ENCODE data around the gene SELENOS.

SELENOS gene

DNA sequence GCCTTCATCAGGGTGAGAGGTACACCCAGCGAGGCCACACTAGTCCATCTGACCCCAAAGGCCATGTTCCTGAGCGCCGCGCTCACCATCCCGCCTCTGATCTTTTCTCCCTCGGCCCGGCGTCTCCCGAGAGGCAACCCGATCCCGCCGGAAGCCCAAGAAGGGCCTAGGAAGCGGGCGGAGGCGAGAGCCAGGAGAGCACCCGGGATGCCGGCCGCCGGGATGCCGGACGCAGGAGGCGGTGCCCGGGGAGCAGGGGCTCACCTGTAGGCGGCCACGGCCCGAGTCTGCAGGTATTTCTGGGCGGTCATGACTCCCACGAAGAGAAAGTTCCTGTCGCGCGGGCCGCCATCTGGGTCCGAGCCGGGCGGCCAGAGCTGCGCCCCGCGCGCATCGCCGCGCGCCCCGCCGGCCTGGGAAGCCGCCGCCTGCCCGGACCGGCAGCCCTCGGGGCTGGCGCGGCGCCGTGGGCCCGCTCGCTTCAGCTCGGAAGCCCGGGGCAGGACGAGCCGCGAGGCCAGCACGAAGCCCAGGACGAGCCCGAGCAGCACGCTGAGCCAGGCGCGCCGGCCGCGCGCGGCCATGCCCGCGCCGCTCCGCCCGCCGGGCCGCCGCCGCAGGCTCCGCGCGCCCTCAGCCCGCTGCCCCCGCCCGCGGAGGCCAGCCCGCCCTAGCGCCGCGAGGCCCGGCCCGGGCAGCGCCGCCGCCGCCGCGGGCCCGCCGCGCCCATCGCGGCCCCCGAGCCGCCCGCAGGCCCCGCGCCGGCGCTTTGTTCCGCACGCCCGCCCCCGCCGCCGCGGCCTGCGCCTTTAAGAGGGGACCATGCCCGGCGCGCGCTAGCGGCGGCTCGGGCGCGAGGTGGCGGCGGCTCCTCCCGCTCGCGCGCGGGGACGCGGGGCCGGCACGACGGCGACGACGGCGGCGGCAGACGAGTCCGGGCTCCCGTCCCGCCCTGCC lies 26.1 kb downstream of the SELENOS start:
- DNase-seq = peak; percentile 84

- peak; percentile 40 for DNase-seq
Measured at GRCh38 chr15:101250341-101250831, 26.9 kb downstream of the SELENOS start.

DNA sequence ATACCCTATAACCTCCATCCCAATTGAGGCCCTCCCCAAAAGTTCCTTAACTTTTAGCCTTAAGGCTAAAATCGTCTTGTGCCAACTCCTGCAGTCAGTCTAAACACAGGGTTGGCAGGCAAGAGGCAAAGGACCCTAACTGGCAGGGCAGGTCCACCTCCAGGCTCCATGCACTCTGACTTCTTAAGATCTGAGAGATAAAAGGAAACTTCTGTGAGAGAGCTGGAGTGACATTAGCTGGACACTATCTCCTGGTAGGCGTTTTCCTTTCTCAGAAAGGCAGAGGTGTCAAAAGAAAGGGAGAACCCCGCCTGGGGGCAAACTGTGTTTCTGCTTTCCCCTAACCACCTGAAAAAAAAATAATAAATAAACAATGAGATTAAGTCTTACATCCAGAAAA lies 29.0 kb downstream of the SELENOS start:
- DNase-seq = no peak

DNA sequence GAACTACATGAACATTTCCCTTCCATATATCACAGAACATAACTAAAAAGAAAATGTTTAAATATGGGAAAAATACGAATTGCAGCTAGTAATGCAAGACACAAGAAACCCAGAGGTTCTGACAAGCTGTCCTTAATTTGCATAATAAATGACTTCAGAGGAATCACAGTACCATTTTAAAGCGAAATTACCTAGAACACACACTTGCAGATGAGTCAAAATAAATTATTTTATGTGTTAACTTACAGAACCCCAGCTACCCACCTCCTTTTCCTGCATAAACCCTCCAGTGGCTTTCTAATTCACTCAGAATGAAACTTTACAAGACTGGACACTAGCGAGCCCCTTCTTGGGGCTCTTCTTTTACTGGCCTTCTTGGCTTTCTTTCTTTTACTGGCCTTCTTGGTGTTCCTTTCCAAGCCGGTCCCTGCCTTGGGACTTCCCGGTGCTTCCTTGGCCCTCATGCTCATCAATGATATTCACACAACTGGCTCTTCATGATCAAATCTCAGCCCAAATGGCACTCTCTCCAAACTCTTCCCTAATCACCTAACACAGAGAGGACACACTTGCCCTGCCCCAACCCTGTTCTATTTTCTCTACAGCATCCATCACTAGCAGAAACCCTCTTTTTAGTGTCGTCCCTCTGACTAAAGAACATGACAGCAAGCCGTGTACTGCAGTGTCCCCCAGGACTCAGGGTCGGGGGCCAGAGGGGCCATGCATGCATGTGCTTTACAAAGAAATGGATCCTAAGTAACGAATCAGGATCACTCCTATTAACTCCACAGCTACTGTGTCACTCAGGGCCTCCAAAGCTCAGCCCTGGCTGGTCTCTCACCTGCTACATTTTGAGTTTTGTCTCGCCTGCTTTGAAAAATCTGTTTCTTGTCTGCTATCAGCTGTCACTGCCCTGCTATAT lies 30.2 kb downstream of the SELENOS start:
- DNase-seq = no peak

- DNase-seq = no peak
Measured at GRCh38 chr15:101246391-101246790, 30.9 kb downstream of the SELENOS start.

- DNase-seq = no peak
Measured at GRCh38 chr15:101244889-101245668, 32.2 kb downstream of the SELENOS start.

- no peak for DNase-seq
Measured at GRCh38 chr15:101244036-101244781, 33.1 kb downstream of the SELENOS start.

DNA sequence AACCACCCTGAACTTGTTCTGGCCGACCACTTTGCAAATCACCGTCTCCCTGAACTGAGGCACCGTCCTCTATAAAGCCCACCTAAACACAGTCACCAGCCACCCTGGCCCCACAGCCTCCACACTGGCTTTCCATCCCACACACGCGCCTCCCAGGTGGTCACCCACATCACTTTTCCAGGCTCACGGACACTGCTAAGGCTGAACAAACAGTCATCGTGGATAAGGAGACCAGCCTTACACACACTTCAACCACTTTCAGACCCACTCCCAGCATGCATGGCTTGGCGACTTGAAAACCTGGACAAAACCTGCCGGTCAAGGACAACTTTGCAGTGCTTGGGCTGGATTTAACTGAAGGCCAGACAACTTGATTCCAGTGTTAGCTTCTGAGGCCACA lies 33.9 kb downstream of the SELENOS start:
- DNase-seq = no peak

DNA sequence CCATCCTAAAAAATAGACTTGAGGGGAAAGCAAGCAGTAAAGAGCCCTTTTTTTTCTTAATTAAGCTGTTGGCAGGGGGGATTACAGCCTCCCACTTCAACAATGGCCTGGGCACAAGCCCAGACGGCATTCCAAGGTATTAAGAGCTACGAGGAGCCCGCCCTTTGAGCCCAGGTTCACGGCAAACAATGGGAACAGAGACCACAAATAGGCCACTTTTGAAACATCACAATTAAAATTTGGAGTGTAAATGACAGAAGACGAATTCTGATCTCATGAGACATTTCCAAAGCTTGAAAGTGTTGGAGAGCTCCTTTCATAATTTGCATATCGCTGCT lies 34.3 kb downstream of the SELENOS start:
- no peak for DNase-seq

- no peak for DNase-seq
Measured at GRCh38 chr15:101242160-101242998, 34.9 kb downstream of the SELENOS start.

GRCh38 chr15:101240358-101240757 lies 36.9 kb downstream of the SELENOS start:
- DNase-seq = no peak

GRCh38 chr15:101239724-101240136 lies 37.6 kb downstream of the SELENOS start:
- DNase-seq = no peak

DNA sequence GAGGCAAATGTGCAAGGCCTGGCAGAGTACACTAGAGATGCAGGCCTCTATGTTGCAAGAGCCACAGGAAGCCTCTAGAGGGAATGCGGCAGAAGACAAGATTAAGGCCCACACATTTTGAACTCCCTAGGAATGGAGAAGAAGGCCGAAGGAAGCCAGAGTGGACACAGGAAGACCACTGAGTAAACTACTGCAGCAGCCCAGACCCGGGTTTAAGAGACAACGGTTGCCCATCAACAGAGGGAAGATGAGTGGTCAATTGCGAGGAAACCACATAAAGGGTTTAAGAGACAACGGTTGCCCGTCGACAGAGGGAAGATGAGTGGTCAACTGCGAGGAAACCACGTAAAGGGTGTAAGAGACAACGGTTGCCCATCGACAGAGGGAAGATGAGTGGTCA lies 40.0 kb downstream of the SELENOS start:
- no peak for DNase-seq

DNA sequence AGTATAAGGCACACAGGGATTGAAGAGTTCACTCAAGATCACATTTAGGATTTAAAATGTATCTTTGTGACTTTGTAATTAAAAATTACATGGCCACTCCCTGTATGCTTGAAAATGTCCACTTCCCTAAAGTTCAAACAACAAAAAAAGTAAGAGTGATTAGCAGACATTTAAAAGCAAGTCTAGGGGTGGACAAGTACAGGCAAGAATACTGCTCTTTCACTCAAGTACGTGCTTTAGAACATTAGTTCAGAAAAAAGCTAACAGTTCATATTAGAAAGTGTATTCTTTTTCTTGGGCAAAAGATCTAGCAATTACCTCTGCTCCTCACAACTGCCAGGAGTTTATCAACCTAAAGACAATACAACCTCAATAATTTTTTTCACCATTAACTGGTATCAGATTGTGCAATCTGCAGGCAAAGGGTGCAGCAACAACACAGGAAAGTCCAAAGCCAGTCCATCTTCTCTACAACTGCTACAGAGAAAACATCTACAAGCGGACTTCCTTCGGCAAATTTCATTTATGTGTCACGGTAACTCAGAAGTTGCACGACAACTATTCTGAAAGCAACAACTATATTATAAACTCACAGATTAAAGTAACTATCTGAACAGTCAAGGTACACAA lies 43.5 kb downstream of the SELENOS start:
- no peak for DNase-seq

DNA sequence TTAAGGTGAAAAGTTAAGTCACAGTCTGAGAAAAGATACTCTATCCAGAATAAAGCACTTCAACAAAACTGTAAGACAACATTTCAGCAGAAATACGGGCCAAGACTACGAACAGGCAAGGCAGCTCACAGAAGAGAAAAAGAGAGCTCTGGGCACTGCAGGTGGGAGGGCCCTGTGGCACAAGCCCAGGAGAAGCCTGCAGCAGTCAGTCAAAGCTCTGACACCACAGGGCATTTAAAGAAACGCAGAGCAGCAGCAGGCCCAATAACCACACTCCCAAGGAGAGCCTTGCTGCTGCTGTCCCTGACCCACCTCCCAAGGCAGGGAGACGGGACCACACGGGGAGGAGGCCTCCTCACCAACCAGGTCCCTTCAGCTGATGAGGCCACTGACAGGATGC lies 44.6 kb downstream of the SELENOS start:
- DNase-seq = no peak

- no peak for DNase-seq
Measured at GRCh38 chr15:101228313-101228712, 49.0 kb downstream of the SELENOS start.

- no peak for DNase-seq
Measured at GRCh38 chr15:101225658-101226057, 51.6 kb downstream of the SELENOS start.
